IPS DF 4.7 (cell line): ENCODE results near the gene SRMS.
"Not testable (repeated sequence)": the region's sequence is repeated elsewhere in the genome, so short reads cannot be mapped to it uniquely, and the experiment has no call there.

Source experiments
- DNase-seq: peaks from one replicate; pipeline ENCODE4 v3.0.0-alpha.2; 2013; ENCODE audit warnings: low spot score; ENCODE audit errors: extremely low read depth

Gene SRMS

GRCh38 chr20:63566395-63567135 is 19.0 kb upstream of the SRMS start:
- DNase-seq = no peak

DNA sequence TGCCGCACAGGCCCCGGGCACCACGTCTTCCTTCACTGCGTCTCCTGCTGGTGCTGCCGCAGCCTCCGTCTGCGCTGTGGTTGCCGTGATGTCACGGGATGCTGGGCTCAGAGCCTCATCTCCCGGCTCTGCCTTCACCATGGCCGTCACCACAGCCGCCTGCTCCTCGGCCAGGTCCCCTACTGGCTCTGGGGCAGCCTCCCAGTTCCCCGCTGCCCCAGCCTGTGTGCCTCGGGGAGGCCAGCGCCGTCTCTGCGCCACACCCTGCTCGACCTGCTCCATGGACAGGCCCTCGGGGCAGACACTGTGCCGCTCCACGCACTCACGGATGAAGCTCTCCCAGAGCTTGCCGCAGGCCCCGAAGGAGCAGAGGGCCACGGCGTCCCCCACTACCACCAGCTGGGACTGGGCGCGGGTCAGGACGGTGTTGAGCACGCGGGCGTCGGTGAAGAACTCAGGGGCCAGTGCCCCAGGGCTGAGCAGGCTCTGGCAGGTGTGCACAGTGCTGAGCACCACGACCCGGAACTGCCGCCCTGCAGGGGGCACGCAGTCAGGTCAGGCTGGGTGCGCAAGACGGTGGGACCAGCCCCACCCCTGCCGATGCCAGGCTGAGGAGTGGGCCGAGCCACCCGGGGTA is 18.3 kb upstream of the SRMS start:
- no peak for DNase-seq

DNA sequence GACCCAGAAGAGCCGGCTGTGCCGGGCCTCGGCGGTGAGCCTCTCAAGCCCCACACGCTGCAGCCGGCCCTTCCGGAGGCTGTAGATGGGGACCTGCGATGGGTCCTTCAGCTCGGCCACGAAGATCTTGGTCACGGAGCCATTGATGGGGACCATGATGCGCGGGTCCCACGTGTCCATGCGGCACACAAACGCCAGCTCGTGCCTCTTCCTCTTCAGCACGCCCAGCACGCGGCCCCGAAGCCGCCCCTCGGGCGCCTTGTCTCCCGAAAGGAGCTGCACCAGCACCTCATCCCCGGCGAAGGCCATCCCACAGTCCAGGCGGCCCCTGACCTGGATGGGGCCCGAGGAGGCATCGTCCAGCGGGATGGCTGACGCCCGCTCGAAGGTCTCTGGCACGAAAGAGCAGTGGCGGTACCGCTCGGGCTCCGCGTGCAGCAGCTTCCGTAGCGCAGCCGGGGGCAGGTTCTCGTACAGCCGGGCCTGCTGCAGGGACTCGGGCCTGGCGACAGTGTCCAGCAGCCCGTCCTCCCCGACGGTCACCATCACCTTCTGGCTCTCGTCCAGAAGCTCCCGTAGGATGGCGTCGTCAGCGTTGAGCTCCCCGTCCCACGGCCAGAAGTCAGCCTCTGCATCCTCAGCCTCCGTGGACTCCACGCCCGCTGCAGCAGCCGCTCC is 17.6 kb upstream of the SRMS start:
- no peak for DNase-seq

DNA sequence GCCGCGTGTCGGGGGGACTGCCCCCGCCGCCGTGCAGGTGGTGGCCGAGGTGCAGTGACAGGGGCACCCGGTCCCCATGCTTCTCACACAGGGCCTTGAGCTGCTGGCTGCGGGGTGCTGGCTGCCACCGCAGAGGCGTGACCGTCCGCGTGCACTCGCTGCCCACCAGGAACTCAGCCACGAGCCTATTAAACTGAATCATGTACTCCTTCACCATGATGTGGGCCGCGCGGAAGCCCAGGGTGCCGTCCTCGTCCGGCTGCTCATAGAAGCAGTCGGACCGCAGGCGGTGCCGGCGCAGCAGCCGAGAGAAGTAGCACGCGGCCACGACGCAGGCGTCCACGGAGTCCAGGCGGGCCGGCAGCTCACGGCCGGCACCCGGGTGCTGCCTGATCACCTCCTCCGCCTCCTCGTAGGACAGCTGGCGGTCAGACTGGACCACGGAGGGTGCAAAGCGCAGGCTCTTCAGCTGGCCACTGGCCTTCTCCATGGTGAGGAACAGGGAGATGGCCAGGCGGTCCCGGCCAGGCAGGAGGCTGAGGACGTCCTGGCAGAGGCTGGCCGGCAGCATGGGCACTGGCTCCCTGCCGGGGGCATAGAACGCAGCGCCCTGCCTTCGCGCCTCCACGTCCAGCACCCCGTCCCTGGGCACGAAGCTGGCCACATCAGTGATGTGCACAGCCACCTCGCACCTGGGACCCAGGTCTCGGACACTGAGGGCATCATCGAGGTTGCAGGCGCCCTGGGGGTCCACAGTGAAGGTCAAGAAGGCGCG is 16.7 kb upstream of the SRMS start:
- DNase-seq = no peak

- no peak for DNase-seq
Observed at GRCh38 chr20:63563225-63563935, 15.8 kb upstream of the SRMS start.

DNA sequence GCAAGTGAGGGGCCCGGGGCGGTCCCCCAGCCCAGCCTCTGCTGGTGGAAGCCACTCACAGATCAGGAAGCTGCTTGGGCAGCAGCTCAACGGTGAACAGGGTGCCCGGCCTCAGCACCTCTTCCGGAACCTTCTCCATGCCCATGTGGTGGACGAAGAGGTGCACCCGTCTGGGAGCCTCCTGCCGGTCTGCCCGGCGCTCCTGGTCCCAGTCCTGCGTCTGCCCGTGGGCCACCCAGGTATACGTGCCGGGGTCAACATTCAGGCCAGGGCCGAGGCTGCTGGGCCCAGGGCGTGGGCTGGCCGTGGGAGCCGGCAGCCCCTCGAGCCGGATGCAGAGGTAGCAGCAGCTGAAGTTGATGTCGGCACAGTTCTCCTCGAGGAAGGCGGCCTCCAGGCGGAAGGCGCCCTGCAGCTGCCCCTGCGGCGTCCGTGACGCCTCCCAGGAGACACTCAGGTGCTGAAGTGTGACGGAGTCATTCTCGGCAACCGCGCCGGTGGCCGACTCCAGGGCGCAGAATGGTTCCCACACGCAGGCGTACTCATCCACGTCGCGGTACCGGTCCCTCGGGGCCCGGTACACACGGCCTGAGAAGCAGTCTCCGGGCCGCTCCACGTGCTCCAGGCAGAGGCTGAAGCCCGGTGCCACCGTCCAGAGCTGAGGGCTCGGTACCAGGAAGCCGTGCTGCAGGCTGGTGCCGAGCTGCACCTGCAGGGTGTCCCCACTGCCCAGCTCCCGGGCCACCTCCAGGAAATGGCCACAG is 15.1 kb upstream of the SRMS start:
- no peak for DNase-seq

DNA sequence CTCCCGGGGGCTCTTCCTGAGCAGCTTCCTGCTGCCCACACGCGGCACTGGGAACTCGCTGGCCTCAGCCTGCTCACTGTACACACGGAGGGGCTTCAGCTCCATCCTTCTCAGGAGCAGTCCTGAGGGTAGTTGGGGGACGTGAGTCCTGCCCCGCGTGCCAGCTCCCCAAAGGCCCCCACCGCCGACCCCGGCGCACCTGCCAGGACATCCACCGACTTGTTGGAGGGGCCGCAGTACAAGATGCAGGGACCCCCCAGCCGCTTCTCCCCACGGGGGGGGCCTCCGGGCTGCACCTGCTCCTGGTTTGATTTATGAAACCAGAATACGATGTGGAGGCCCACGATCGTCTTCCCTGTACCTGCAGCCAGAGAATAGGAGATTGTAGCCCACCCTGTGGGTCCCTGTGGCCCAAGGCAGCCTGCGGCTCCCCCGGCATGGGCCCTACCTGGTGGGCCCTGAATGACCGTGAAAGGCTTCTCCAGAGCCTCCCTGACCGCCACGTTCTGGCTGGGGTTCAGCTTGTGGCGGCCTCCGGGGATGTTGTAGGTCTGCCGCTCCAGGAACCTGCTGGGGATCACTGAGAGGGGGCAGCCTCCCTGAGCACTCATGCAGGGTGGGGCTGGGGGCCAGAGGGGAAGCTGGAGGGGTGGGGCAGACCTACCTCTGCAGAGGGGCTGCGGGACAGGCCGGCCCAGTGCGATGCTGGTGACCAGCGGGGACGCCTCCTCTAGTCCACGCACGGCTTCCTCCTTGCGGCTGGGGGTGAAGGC is 14.3 kb upstream of the SRMS start:
- no peak for DNase-seq

DNA sequence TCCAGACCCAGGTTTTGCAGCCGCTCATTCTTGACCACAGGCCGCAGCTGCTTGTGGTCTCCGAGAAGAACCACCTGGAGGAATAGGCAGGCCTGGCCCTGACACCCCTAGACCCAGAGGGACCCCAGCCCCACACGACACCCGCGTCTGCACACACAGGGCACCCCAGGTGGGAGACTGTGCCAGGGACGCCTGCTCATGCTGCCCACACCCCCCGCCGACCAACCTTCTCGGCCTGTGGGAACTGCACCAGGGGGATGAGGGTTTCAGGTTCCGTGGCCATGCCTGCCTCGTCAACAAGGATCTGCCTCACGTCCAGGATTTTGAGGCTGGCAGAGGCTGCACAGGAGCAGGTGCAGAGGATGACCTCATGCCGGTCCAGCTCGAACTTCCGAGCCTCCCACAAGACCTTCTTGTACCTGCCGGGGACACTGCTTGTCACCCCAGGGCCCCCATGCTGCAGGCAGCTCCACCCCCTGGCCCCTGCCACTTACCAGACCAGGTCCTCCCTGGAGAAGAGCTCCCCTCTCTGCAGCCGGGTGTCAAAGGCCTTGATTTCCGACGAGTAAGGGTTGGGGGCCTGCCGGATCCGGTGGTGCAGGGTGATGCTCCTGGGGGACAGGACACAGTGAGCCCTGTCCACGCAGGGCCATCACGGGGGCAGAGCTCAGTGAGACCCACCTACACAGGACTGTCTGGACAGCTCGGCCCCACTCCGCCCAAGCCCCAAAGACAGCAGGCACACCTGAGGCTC is 13.5 kb upstream of the SRMS start:
- DNase-seq = no peak

DNA sequence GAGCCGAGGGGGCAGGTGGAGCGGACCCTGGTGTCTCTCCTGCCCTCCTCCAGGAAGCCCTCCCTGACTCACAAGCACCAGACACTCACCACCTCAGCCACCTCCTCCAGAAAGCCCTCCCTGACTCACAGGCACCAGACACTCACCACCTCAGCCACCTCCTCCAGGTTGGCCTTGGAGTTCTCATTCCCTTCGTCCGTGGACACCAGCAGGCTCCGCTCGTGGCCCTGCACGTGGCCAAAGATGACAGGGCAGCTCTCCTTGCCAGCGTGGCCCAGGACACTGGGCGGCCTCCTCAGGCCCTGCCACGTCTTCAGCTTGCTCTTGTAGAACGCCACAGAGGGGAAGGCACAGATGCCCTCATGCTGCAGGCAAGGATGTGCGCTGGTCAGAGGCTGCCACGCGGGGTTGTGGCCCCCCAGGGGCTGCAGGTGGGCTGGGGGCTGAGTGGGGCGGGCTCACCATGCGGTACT is 12.8 kb upstream of the SRMS start:
- DNase-seq = no peak

GRCh38 chr20:63559485-63560332 is 12.2 kb upstream of the SRMS start:
- DNase-seq = not testable (repeated sequence)

DNA sequence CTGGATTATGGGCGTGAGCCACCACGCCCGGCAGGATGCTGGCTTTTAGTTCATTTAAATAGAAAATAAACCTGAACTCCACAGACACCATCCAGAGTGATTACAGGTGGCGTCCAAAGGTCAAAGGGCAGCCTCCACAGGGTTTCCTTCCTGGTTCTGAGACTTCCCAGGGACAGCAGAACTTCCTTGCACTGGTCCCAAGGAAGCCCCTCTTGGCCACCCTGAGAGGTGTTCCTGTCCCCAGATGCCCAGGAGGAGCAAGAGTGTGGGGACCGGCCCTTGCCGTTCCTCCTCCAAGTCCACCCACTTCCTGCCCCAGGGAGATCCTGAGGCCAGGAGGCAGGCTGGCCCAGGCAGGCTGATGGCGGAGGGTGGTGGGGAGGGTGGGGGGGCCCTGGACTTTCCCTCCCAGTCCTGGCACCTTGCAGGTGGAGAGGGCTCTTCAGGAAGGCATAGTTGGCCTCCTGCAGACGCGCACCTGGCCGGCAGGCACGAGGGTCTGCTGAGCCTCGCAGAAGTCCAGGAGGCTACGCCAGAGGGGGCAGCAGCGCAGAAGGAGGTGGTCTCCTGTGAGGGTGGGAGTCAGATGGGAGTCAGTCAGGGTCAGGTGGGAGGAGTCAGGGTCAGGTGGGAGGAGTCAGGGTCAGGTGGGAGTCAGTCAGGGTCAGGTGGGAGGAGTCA is 11.4 kb upstream of the SRMS start:
- no peak for DNase-seq

DNA sequence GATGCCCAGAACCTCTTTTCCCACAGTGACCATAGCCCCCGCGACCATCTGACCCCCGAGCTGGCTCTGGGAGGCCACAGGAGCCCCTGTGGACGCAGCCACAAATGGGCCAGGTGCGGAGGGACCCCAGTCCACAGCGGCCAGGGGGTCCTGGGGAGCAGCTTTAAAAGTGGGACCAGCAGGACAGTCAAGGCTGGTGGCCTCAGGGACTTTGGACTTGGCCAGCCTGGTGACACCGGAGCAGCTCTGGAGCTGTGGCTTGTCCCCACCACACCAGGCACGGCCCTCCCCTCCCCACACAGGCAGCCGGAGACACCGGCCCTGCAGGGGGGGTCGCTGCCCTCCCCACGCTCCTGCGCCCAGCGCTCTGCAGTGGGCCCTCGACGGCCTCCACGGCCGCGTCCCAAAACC is 9.9 kb upstream of the SRMS start:
- no peak for DNase-seq

DNA sequence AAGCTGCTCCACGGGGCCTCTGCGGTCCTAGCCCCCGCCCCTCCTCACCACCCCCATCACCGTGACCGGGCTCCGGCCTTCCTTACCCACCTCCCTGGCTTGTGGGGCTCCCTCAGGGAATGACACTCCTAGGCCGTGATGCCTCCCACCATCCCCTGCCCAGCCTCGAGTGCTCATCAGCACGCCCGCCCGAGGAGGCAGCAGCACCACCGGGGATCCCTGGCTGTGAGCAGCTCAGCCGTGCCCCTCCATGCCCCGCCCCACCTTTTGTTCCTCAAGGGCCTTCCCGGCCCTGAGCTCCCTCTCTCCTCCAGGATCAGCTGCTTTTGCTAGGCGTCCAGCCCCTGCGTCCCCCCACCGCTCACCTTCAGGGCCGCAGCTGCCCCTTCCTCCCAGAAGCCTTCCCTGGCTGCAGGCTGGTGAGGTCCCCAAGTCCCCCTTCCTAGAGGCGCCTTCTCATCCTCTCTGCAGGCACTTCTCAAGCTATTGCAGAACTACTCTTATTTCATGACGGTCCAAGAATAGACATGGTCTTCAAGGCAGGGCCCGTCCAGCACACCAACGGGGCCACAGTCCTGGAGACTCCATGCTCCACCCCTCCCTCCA is 9.4 kb upstream of the SRMS start:
- DNase-seq = no peak

GRCh38 chr20:63555661-63556381 is 8.3 kb upstream of the SRMS start:
- DNase-seq = no peak

- no peak for DNase-seq
Observed at GRCh38 chr20:63554361-63555278, 7.1 kb upstream of the SRMS start.
